ENCODE measurements around the gene CSGALNACT2.

DNA sequence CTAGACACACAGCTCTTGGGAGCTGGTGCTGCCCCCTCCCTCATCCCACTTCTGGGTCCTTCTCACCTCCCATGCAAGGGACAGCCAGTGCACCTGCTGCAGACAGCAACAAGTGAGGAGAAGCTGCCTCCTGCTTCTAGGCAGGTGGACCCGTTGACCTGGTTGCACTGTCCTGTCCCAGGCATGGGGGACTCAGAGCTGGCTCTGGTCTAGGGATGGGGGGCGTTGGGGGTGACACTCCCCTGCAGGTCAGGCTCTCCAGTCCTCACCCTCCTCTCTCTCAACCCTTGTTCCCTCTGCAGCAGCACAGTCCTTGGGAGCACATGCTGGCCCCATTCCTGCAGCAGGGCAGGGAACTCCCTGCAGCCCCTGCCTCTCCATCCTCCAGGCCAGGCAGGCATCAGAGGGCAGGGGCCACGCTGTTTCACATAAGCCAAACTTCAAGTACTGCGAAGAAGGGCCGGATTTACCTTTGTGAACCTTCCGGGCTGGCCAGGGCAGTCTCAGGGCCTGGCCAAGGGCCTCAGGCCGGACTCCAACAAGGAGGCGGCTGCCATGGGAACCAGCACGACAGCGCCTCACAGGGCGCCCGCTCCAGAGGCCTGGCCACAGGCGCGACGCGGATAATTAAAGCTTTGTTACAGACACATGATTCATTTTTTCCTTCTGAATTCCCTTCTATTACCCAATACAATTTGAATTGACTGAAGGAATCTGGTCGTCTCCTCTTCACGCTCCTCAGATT lies 80.1 kb downstream of the CSGALNACT2 start:
- TF ChIP-seq, protein P1, sequence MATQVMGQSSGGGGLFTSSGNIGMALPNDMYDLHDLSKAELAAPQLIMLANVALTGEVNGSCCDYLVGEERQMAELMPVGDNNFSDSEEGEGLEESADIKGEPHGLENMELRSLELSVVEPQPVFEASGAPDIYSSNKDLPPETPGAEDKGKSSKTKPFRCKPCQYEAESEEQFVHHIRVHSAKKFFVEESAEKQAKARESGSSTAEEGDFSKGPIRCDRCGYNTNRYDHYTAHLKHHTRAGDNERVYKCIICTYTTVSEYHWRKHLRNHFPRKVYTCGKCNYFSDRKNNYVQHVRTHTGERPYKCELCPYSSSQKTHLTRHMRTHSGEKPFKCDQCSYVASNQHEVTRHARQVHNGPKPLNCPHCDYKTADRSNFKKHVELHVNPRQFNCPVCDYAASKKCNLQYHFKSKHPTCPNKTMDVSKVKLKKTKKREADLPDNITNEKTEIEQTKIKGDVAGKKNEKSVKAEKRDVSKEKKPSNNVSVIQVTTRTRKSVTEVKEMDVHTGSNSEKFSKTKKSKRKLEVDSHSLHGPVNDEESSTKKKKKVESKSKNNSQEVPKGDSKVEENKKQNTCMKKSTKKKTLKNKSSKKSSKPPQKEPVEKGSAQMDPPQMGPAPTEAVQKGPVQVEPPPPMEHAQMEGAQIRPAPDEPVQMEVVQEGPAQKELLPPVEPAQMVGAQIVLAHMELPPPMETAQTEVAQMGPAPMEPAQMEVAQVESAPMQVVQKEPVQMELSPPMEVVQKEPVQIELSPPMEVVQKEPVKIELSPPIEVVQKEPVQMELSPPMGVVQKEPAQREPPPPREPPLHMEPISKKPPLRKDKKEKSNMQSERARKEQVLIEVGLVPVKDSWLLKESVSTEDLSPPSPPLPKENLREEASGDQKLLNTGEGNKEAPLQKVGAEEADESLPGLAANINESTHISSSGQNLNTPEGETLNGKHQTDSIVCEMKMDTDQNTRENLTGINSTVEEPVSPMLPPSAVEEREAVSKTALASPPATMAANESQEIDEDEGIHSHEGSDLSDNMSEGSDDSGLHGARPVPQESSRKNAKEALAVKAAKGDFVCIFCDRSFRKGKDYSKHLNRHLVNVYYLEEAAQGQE (IDR thresholded peaks at IDR 0.05), result no peak
- TF ChIP-seq YY1 (IDR thresholded peaks at IDR 0.05), result no peak
- TF ChIP-seq, protein P2, sequence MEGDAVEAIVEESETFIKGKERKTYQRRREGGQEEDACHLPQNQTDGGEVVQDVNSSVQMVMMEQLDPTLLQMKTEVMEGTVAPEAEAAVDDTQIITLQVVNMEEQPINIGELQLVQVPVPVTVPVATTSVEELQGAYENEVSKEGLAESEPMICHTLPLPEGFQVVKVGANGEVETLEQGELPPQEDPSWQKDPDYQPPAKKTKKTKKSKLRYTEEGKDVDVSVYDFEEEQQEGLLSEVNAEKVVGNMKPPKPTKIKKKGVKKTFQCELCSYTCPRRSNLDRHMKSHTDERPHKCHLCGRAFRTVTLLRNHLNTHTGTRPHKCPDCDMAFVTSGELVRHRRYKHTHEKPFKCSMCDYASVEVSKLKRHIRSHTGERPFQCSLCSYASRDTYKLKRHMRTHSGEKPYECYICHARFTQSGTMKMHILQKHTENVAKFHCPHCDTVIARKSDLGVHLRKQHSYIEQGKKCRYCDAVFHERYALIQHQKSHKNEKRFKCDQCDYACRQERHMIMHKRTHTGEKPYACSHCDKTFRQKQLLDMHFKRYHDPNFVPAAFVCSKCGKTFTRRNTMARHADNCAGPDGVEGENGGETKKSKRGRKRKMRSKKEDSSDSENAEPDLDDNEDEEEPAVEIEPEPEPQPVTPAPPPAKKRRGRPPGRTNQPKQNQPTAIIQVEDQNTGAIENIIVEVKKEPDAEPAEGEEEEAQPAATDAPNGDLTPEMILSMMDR (IDR thresholded peaks at IDR 0.05; ENCODE audit: low read depth, low read length, missing input control), result no peak
- no peak for TF ChIP-seq EGR1 (IDR thresholded peaks at IDR 0.05; ENCODE audit: low read depth in 2 of 2)
- TF ChIP-seq, protein P3, sequence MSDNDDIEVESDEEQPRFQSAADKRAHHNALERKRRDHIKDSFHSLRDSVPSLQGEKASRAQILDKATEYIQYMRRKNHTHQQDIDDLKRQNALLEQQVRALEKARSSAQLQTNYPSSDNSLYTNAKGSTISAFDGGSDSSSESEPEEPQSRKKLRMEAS (IDR thresholded peaks at IDR 0.05), result no peak
- TF ChIP-seq, protein P4, sequence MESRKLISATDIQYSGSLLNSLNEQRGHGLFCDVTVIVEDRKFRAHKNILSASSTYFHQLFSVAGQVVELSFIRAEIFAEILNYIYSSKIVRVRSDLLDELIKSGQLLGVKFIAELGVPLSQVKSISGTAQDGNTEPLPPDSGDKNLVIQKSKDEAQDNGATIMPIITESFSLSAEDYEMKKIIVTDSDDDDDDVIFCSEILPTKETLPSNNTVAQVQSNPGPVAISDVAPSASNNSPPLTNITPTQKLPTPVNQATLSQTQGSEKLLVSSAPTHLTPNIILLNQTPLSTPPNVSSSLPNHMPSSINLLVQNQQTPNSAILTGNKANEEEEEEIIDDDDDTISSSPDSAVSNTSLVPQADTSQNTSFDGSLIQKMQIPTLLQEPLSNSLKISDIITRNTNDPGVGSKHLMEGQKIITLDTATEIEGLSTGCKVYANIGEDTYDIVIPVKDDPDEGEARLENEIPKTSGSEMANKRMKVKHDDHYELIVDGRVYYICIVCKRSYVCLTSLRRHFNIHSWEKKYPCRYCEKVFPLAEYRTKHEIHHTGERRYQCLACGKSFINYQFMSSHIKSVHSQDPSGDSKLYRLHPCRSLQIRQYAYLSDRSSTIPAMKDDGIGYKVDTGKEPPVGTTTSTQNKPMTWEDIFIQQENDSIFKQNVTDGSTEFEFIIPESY (IDR thresholded peaks at IDR 0.05), result no peak
- no peak for TF ChIP-seq RAD21 (IDR thresholded peaks at IDR 0.05)
- no peak for TF ChIP-seq JUND (IDR thresholded peaks at IDR 0.05)
- TF ChIP-seq GABPA (IDR thresholded peaks at IDR 0.05 in 1 of 2, conservative IDR thresholded peaks at IDR 0.05 in 1 of 2), result no peak
- no peak for TF ChIP-seq TAF1 (conservative IDR thresholded peaks at IDR 0.05)
- TF ChIP-seq RXRA (IDR thresholded peaks at IDR 0.05), result no peak
